GM06990 (cell line): Measurements from ENCODE around the gene SMARCC1.

Experiments
- DNase-seq: peaks from one replicate; pipeline ENCODE4 v3.0.0-alpha.2; 2011; ENCODE audit not compliant: insufficient read length; ENCODE audit errors: extremely low read depth
- H3K27me3 ChIP-seq: replicated peaks from 2 replicates; pipeline ENCODE4 v1.6.0; 2011; ENCODE audit warnings: low read length; ENCODE audit not compliant: control insufficient read depth, insufficient read depth
- H3K36me3 ChIP-seq: 2 replicates; pipeline ENCODE4 v1.5.1; 2011; ENCODE audit warnings: low read length; ENCODE audit not compliant: control insufficient read depth, insufficient read depth
- H3K4me3 ChIP-seq: replicated peaks from 2 replicates; pipeline ENCODE4 v1.5.1; 2011; ENCODE audit warnings: low read depth, mild to moderate bottlenecking, control low read depth, low read length
- CTCF ChIP-seq: IDR thresholded peaks from 2 replicates; pipeline ENCODE4 v1.5.1; 2011; ENCODE audit warnings: low read length, control low read depth, mild to moderate bottlenecking, inconsistent platforms; ENCODE audit not compliant: insufficient read depth, poor library complexity, severe bottlenecking

SMARCC1 gene

GRCh38 chr3:47540281-47540680 lies 241.4 kb downstream of the SMARCC1 start:
- no peak overlapping the region for H3K4me3 ChIP-seq
- H3K36me3 ChIP-seq = no peaks in the 10 kb centered on the region
- no peaks in the 10 kb centered on the region for H3K27me3 ChIP-seq
- no peak for TF ChIP-seq CTCF
- DNase-seq = no peak

GRCh38 chr3:47536967-47537366 lies 244.7 kb downstream of the SMARCC1 start:
- no peak for TF ChIP-seq CTCF
- DNase-seq = no peak
- H3K36me3 ChIP-seq = no peaks in the 10 kb centered on the region
- H3K4me3 ChIP-seq = no peak overlapping the region
- no peaks in the 10 kb centered on the region for H3K27me3 ChIP-seq

- no peak for DNase-seq
- no peaks in the 10 kb centered on the region for H3K36me3 ChIP-seq
These were observed 245.3 kb downstream of the SMARCC1 start for GRCh38 chr3:47536221-47536891.

More at GRCh38 chr3:47536221-47536891, 245.3 kb downstream of the SMARCC1 start:
- H3K27me3 ChIP-seq = no peaks in the 10 kb centered on the region
- TF ChIP-seq CTCF = no peak
- H3K4me3 ChIP-seq = no peak overlapping the region
